Measurements from ENCODE around the gene TUBB1.
A peak's percentile ranks its signal among the peaks of the same experiment; 100 is the strongest.
"Not testable (repeated sequence)": the region's sequence is repeated elsewhere in the genome, so short reads cannot be mapped to it uniquely, and the experiment has no call there.

The TUBB1 gene

DNA sequence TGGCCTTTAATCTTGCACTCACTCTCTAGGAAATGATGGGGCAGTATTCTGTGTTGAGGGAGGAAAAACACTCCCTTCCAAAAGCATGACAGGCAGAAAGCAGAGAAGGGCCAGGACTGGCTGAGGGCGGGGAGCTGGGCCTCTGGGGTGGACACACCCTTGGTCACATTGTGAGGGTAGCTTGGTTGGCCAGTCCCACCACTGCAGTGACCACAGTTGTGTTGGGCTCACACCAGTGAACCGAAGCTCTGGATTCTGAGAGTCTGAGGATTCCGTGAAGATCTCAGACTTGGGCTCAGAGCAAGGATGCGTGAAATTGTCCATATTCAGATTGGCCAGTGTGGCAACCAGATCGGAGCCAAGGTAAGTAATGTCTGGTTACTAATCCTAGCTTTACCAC is at the start of gene TUBB1:
Gene TUBB1 (plus strand): TSS at position 213 of the 400 bp plus-strand sequence. CDS start 94 bp downstream, at position 307.
- no peaks in the 10 kb centered on the region for H3K27me3 Mint-ChIP-seq (ENCODE audit: low read depth)
- H3K36me3 Mint-ChIP-seq (ENCODE audit: low read depth) = peaks cover 10% of the 10 kb centered on the region
- H3K4me3 Mint-ChIP-seq = no peak within 1 kb of the TSS
- H3K9me3 Mint-ChIP-seq = no peaks in the 10 kb centered on the region
- H3K4me1 Mint-ChIP-seq (ENCODE audit: low read depth) = peaks cover 22% of the 10 kb centered on the region
- H3K27ac Mint-ChIP-seq = no peak within 1 kb of the TSS

DNA sequence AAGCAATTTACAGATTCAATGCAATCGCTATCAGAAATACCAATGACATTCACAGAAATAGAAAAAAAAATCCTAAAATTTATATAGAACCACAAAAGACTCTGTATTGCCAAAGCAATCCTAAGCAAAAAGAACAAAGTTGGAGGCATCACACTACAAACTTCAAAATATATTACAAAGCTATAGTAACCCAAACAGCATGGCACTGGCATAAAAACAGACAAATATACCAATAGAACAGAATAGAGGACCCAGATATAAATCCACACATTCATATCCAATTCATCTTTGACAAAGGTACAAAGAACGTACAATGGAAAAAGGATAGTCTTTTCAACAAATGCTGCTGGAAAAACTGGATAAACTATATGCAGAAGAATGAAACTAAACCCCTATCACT is 49.8 kb upstream of the TUBB1 start:
- H3K4me3 Mint-ChIP-seq = no peak overlapping the region
- peaks cover 34% of the 10 kb centered on the region for H3K27me3 Mint-ChIP-seq (ENCODE audit: low read depth)
- H3K36me3 Mint-ChIP-seq (ENCODE audit: low read depth) = no peaks in the 10 kb centered on the region
- no peak overlapping the region for H3K27ac Mint-ChIP-seq
- H3K9me3 Mint-ChIP-seq = peaks cover 4% of the 10 kb centered on the region
- no peaks in the 10 kb centered on the region for H3K4me1 Mint-ChIP-seq (ENCODE audit: low read depth)

DNA sequence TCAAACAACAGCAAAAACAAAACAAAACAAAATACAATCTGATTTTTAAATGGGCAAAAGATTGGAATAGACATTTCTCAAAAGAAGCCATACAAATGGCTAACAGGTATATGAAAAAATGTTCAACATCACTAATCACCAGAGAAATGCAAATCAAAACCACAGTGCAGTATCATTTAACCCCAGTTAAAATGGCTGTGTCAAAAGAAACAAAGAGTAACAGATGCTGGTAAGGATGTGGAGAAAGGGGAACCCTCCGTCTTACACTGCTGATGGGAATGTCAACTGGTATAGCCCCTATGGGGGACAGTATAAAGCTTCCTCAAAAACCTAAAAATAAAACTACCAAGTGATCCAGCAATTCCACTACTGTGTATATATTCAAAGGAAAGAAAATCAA is 49.1 kb upstream of the TUBB1 start:
- H3K4me3 Mint-ChIP-seq = no peak overlapping the region
- H3K27me3 Mint-ChIP-seq (ENCODE audit: low read depth) = peaks cover 30% of the 10 kb centered on the region
- H3K4me1 Mint-ChIP-seq (ENCODE audit: low read depth) = no peaks in the 10 kb centered on the region
- peaks cover 6% of the 10 kb centered on the region for H3K9me3 Mint-ChIP-seq
- H3K36me3 Mint-ChIP-seq (ENCODE audit: low read depth) = no peaks in the 10 kb centered on the region
- no peak overlapping the region for H3K27ac Mint-ChIP-seq

DNA sequence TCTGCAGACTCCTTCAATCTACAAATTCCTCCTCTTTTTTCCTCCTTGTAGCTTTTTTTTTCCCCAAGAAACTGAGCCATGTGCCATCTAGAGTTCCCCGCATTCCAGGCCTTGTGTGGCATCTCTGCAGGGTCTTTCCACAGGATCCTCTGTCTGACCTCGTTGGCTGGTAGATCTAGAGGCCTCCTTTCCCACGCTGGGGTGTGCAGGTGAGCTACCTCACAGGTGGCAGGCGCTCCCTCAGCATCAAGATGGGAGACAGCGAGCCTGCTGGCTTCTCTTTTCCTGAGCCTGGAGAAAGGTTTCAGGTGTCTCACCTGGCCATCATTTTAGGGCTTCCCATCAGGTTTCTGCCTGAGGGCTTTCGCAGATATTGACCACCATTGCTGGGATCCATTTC is 47.8 kb upstream of the TUBB1 start:
- no peak overlapping the region for H3K4me3 Mint-ChIP-seq
- H3K4me1 Mint-ChIP-seq (ENCODE audit: low read depth) = no peaks in the 10 kb centered on the region
- H3K27me3 Mint-ChIP-seq (ENCODE audit: low read depth) = peaks cover 37% of the 10 kb centered on the region
- H3K9me3 Mint-ChIP-seq = peaks cover 13% of the 10 kb centered on the region
- H3K27ac Mint-ChIP-seq = no peak overlapping the region
- H3K36me3 Mint-ChIP-seq (ENCODE audit: low read depth) = no peaks in the 10 kb centered on the region

DNA sequence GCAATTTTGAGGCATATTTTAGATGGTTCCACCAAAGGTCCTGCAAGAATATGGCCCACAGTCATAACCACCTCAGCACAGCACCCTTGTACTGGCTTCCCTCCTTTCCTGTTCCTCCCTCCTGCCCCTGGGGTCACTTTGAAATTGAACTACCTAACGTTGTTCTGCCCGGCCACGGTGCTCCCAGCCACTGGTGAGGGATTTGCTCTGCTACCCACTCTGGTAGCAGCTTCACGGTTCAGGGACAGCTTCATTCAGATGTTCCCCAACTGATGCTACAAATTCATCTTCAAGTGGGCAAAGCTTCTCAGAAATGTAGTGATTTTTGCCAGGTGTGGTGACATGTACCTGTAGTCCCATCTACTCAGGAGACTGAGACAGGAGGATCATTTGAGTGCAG is 46.0 kb upstream of the TUBB1 start:
- Mint-ChIP-seq H3K27me3 (ENCODE audit: low read depth) (peaks cover 37% of the 10 kb centered on the region), H3K36me3 (ENCODE audit: low read depth) (no peaks in the 10 kb centered on the region), H3K9me3 (peaks cover 13% of the 10 kb centered on the region), H3K27ac (no peak overlapping the region), H3K4me3 (no peak overlapping the region), H3K4me1 (ENCODE audit: low read depth) (no peaks in the 10 kb centered on the region)

- Mint-ChIP-seq H3K27me3 (ENCODE audit: low read depth) (peaks cover 37% of the 10 kb centered on the region), H3K36me3 (ENCODE audit: low read depth) (no peaks in the 10 kb centered on the region), H3K4me1 (ENCODE audit: low read depth) (peaks cover 3% of the 10 kb centered on the region), H3K4me3 (no peak overlapping the region), H3K27ac (no peak overlapping the region), H3K9me3 (peaks cover 13% of the 10 kb centered on the region)
Observed at GRCh38 chr20:58973866-58974265, 45.4 kb upstream of the TUBB1 start.

DNA sequence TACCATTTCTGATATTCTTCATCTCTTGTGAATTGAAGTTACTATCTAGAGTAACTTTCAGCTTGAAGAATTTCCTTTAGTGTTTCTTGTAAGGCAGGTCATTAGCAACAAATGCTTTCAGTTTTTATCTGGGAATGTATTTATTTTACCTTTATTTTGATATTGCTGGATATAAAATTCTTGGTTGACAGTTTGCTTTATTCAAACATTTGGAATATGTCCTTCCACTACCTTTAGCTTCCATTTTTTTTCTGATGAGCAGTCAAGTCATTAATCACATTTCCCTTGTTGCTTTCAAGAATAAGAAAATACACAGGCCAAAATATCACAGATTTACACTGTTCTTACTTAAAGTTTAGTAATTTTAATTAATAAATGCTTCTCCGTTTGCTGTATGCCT is 43.9 kb upstream of the TUBB1 start:
- Mint-ChIP-seq H3K4me3 (no peak overlapping the region), H3K27me3 (ENCODE audit: low read depth) (peaks cover 27% of the 10 kb centered on the region)

GRCh38 chr20:58976061-58976730 is 43.0 kb upstream of the TUBB1 start:
- H3K36me3 Mint-ChIP-seq (ENCODE audit: low read depth) = no peaks in the 10 kb centered on the region
- no peak overlapping the region for H3K27ac Mint-ChIP-seq
- peaks cover 8% of the 10 kb centered on the region for H3K9me3 Mint-ChIP-seq
- H3K27me3 Mint-ChIP-seq (ENCODE audit: low read depth) = peaks cover 21% of the 10 kb centered on the region
- H3K4me3 Mint-ChIP-seq = no peak overlapping the region
- peaks cover 4% of the 10 kb centered on the region for H3K4me1 Mint-ChIP-seq (ENCODE audit: low read depth)

More for the DNA sequence above, 43.9 kb upstream of the TUBB1 start:
- no peaks in the 10 kb centered on the region for H3K36me3 Mint-ChIP-seq (ENCODE audit: low read depth)
- H3K27ac Mint-ChIP-seq = no peak overlapping the region
- H3K4me1 Mint-ChIP-seq (ENCODE audit: low read depth) = peaks cover 4% of the 10 kb centered on the region
- H3K9me3 Mint-ChIP-seq = peaks cover 8% of the 10 kb centered on the region

DNA sequence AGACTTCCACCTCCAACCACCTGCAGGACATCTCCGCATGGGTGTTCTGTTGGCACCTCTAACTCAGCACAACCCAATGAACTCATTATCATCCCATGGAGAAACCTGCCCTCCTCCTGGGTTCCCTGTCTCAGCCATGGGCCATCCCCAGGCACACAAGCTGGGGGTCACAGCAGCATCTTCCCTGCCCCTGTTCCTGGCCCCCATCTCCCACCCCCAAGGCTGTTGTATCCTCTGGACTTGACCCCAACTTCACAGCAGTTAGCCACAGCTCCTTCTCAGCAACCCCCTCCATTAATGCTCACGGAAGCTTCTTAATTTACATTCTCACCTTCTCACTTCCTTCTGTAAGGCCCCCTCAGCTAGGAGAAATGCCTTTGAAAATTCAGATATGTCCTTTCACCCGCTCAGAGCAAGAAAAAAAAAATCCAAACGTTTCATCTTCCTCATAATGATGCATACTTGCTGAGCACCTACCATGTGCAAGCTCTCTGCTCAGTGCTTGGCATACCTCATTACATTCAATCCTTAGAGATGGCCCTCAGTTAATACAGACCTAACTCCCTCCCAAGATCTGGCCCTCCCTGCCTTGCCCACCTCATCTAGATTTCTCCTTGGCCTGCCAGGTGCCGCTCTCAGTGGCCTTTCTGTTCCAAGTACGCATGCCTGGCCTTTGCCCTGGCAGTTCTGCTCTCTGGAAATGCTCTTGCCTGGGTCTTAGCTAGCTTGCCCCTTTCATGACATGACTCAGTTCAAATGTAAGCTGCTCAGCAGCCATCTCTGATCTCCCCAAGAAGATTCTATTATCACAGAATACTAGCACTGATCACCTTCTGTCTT is 40.7 kb upstream of the TUBB1 start:
- no peak overlapping the region for H3K4me3 Mint-ChIP-seq
- peaks cover 3% of the 10 kb centered on the region for H3K36me3 Mint-ChIP-seq (ENCODE audit: low read depth)

DNA sequence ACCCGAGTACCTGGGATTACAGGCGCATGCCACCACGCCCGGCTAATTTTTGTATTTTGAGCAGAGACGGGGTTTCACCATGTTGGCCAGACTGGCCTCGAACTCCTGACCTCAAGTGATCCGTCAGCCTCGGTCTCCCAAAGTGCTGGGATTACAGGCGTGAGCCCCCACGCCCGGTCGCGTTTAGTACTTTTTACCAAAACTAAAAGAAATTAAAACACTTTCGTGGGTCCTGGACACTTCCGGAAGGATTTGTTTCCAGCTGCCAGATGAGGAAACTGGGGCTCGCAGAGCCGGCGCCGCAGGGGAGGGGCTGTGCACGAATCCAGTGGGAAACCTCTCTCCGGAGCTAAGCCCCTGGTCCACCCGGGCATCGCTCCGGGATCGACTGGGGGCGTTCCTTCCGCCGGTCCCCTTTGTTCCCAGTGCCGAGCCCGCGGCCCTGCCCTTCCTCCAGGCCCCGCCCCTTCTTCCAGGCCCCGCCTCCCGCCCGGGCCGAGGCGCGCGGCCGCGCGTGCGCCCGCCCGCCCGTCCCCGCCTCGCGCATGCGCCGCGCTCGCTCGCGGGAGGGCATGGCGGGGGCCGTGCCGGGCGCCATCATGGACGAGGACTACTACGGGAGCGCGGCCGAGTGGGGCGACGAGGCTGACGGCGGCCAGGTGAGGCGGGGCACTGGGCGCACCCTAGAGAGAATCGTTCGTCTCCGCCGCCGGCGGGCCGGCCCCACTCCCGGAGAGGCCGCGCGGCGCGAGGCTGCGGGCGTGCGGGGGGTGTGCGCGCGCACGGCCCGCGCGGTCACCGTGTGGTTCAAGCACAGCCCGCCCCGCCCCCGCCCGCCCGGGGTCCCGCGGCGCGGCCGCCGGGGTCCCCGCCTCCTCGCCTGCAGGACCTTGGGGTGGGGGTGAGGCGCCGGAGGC is 38.3 kb upstream of the TUBB1 start, which contains the start of gene NELFCD:
Gene NELFCD (plus strand): TSS at position 546 of the 917 bp plus-strand sequence. CDS start 54 bp downstream, at position 600.
- H3K36me3 Mint-ChIP-seq (ENCODE audit: low read depth) = peaks cover 7% of the 10 kb centered on the region
- H3K27ac Mint-ChIP-seq = peak within 1 kb of the TSS; percentile 87
- peak within 1 kb of the TSS; percentile 92 for H3K4me3 Mint-ChIP-seq
- H3K9me3 Mint-ChIP-seq = no peaks in the 10 kb centered on the region
- H3K27me3 Mint-ChIP-seq (ENCODE audit: low read depth) = peaks cover 9% of the 10 kb centered on the region
- H3K4me1 Mint-ChIP-seq (ENCODE audit: low read depth) = peaks cover 33% of the 10 kb centered on the region

More for the DNA sequence above, 40.7 kb upstream of the TUBB1 start:
- H3K9me3 Mint-ChIP-seq = peaks cover 8% of the 10 kb centered on the region
- H3K27me3 Mint-ChIP-seq (ENCODE audit: low read depth) = peaks cover 18% of the 10 kb centered on the region
- no peak overlapping the region for H3K27ac Mint-ChIP-seq
- peaks cover 15% of the 10 kb centered on the region for H3K4me1 Mint-ChIP-seq (ENCODE audit: low read depth)

DNA sequence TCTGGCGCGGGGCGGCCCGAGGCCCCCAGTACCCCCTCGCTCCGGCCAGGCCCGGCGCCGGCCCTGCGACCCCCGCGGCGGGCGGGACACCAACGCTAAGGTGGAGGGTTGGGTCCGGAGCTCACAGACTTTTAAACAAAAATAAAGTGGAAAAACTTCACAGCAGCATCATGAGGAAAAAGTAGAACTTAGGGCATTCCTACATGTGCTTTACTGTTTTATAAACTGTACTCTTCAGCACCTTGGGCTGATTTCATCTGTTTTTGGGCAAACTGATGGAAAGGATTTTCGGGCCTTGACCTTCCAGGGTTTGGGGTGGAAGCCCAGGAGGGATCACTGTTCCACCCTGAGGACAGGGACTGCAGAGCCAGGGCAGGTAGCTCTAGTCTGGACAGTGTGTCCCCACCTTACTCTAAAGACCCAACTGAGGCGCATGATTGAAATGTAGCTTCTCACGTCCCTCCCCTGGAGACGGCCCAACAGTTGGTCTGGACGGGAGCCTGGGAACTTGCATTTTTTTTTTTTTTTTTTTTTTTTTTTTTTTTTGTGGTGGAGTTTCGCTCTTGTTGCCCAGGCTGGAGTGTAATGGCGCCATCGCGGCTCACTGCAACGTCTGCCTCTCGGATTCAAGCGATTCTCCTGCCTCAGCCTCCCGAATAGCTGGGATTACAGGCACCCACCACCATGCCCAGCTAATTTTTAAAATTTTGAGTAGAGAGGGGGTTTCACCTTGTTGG is 37.4 kb upstream of the TUBB1 start:
- H3K36me3 Mint-ChIP-seq (ENCODE audit: low read depth) = peaks cover 11% of the 10 kb centered on the region
- peaks cover 35% of the 10 kb centered on the region for H3K4me1 Mint-ChIP-seq (ENCODE audit: low read depth)
- peaks cover 9% of the 10 kb centered on the region for H3K27me3 Mint-ChIP-seq (ENCODE audit: low read depth)
- H3K27ac Mint-ChIP-seq = peak overlapping the region; percentile 87
- H3K9me3 Mint-ChIP-seq = no peaks in the 10 kb centered on the region
- H3K4me3 Mint-ChIP-seq = peak overlapping the region; percentile 92

- H3K4me1 Mint-ChIP-seq (ENCODE audit: low read depth) = peaks cover 41% of the 10 kb centered on the region
- H3K27ac Mint-ChIP-seq = peak overlapping the region; percentile 87
- H3K4me3 Mint-ChIP-seq = peak overlapping the region; percentile 92
- peaks cover 9% of the 10 kb centered on the region for H3K27me3 Mint-ChIP-seq (ENCODE audit: low read depth)
- peaks cover 19% of the 10 kb centered on the region for H3K36me3 Mint-ChIP-seq (ENCODE audit: low read depth)
- H3K9me3 Mint-ChIP-seq = no peaks in the 10 kb centered on the region
Observed at GRCh38 chr20:58982406-58983114, 36.7 kb upstream of the TUBB1 start.

- H3K27me3 Mint-ChIP-seq (ENCODE audit: low read depth); H3K27ac Mint-ChIP-seq: not testable (repeated sequence)
- peaks cover 24% of the 10 kb centered on the region for H3K36me3 Mint-ChIP-seq (ENCODE audit: low read depth)
Observed at GRCh38 chr20:58983115-58983468, 36.1 kb upstream of the TUBB1 start.

More at GRCh38 chr20:58983115-58983468, 36.1 kb upstream of the TUBB1 start:
- not testable (repeated sequence) for H3K9me3 Mint-ChIP-seq, H3K4me3 Mint-ChIP-seq
- peaks cover 41% of the 10 kb centered on the region for H3K4me1 Mint-ChIP-seq (ENCODE audit: low read depth)

Measured in T-helper 1 cell treated with Interleukin-12 subunit alpha and Interleukin-12 subunit beta and Interleukin-4 antibody, amounts not matched to agents 30 μg/mL and 1 μg/mL, for 36 hours (primary cell).